Measurements from ENCODE around the gene CATSPERB.
"Not testable (repeated sequence)": the region's sequence is repeated elsewhere in the genome, so short reads cannot be mapped to it uniquely, and the experiment has no call there.

Gene CATSPERB, protein sequence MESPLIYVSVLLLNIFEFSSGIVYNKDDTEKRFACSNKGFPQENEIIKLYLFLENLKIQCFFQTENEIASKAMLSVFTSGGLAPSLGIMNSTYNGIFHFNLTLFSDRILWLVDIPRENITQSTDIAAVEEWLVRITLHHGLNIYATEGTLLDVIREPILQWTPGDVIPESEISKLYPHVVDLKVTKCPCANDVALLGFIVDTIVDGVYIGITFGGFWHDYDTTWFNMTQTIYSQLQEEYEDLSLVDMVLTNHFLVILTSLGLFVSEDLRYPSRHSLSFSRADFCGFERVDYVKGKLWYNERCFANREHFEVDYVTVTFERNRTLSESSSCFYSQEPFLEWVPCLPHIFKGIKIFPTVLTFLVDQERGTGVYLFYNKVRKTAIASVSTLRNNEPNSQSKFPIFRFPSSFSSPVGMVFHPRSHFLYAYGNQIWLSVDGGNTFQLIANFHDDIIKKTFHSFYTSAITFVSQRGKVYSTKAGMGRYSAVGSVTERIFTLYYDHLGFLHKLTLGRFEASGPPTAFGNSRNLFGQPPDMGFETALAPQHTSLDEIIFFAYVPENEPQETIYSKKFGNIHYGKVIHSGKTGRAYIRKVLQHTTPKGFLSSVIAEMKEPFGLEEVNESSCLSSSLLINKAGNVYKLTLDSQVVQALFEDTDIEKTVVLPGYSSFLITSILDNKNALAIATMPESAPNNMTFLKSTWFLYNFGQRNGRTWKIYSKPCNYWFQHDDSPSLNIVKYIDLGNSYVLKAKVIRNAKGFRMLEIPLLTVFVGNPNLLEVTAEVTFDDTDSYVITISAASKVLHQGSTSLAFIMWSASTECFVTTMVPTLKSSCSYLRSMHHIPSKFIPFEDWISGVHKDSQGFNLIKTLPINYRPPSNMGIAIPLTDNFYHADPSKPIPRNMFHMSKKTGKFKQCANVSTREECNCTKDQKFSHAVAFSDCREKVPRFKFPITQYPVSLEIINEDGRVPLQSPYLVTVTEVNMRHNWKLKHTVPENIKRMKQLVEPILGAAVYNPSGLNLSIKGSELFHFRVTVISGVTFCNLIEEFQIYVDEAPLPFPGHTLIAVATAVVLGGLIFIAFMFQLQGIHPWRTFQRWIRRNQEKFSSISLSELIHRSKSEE

DNA sequence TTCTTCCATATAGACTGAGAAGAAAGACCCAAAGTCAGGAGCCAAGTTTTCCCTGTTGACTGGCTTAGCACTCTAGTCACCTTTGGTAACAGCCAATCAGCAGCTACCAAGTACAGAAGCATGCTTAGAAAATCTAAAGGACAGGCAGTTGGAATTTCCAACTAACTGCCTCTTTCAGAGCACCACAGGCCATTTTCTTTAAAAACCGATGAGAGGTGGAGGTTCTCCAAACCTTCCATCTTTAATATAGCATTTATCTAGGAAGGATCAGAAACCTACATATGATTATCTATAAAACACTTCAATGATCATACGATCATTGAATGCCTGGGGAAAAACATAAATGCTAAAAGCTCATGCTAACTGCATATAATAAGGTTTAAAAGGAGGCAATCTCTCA is at the start of gene CATSPERB:
TSS of gene CATSPERB (minus strand) at position 101 of the 400 bp plus-strand sequence. CDS start 2,607 bp downstream, outside the sequence.
- DNase-seq = no peak

DNA sequence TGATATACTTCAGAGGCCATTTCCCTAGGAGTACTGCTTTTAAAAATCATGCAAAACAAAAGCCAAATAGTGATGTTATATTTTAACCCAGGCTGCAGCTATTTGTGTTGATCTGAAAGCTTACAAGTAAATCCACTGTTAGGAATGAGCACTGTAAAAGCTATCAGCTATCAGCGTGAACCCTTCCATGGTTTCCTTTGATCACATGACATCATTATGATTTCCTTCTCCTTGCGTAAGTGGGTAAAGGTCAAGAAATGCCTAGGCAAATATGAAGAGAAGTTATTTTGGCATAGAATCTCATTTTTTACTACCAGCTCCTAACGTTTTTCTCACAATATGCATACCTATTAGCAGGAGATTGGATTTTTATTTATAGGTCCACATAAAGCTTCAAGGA is 48.6 kb upstream of the CATSPERB start:
- DNase-seq = peak; percentile 27

DNA sequence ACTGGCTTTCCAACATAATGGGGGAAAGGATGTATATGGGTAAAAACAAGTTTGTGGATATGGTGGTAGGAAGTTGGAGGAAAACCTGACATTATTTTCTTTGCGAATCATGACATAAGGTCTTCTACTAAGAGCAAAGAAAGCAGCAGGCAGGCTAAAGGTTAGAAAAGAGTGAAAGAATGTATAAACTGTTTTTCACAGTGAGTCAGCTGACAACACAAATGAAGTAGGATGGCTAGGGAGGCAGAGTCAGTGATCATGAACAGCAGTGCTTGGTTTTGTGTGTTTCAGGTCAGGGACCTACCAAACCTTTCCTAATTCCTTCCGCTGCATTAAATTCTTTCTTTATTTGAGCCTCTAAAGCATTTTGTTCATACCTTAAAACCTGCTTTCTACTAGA is 46.3 kb upstream of the CATSPERB start:
- no peak for DNase-seq

DNA sequence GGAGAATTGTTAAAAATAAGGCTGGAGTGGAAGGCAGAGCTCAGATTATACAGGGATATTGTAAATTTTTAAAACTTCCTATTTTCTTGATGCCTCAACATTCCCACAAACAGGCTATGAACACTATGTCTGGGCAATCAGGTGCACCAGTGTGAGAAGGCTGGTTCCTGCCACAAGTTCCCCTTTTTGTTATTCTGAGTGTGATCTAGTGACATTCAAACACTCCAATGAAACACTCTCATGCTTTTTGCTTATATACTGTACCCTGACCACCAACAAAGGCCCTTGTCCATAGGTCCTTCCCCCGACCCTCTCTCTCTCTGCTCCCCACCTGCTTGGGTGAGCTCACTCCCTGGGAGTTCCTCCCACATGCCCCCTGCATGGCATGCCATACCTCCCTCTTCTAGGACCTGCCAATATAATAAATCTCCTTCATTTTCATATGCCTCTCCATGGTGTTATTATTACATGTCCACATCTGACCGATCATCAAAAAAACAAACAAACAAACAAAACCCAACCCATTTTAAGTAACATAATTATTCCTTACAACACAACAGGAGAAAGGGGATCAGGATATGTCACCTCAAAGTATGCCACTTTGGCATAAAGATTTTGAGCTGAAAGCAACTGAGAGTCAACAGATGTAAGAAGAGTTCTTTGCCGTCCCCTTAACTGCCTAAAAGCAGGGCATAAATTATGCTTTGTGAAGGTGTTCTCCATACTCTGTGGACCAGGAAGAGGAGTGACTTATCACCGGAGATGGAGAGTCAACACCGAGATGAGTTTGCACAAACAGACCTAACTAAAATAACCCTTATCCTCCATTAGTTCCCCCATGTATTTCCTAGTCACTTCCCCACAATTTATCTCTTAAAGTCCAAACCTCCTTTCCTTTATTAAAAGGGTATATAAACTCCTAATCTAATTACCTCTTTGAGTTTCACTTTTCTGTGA is 42.5 kb upstream of the CATSPERB start:
- peak; percentile 18 for DNase-seq

DNA sequence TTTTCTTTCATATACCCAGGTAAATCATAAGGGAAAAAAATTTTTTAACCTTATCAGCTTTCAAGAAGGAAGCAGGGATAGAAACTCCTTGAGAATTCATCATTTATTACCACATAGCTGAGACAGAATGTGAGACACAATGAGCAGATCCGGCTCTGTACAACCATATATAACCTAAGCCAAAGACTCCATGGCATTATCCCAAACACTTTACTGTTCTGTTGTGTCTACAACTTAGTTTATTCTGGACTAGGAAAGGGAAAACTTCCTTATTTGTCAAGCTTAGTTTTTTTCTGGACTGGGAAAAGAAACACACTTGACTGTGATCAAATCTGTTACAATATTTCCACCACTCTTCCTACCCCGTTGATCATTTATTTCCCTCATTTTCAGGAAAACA is 38.3 kb upstream of the CATSPERB start:
- DNase-seq = no peak

DNA sequence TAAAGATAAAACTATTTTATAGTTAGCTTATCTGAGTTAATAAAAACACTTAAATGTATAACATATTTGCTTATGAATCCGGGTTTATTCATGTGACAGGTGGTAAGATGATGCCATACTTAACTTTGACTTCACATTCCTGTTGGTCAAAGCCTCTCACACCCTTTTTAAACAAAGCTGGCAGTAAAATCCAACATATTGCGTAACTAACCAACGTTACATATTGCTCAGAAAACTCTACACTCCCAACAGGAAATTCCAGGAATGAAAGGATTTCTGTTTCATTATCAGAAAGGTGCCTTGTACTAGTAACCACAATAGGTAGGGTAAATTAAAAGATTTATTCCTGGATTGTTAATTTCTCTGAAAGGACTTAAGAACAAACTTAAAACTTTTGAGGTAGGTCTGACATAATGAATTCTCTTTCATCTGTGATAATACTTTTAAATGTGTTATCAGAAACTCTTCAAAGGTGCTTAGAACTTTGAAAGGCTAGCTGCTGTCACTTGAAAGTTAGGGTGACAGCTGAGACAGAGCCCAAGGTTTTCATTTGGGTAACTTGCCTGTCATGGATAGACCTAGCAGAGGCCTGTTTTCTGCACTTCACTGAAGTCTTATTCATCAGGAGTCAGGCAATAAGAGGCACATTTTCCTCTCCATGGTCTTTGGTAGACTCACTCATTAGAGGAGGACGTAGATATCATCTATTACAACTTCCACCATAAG is 23.8 kb upstream of the CATSPERB start:
- no peak for DNase-seq

DNA sequence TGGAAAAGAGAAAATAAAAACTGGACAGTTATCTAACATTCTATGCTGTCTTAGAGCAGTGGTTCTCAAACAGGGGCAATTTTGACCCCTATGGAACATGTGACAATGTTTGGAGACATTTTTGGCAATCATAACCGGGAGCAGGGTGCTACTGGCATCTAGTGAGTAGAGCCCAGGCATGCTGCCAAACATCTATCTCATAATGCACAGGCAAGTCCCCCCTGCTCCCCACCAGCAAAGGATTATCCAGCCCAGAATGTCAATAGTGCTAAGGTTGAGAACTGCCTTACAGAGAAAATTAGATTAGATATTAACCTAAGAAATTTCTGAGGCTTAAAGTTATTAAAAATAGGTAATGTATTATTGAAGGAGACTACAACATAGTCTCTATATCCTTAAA is 22.9 kb upstream of the CATSPERB start:
- no peak for DNase-seq

DNA sequence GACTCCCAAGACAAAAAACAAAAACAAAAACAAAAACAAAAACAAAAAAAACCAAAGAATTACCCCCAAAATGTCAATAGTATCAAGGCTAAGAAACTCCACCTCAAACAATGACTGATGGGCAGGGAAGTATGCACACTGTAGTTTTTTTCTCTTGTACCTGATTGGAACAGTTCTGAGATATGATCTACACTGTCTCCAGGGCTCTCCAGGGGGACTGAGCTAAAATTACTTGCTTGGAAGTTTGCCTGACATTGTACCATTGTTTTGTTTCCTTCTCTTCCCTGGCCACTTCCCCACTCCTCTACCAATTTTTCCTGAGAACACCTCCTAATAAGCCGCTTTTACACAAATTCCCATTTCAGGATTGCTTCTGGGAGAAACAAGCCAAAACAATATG is 22.3 kb upstream of the CATSPERB start:
- DNase-seq = no peak

DNA sequence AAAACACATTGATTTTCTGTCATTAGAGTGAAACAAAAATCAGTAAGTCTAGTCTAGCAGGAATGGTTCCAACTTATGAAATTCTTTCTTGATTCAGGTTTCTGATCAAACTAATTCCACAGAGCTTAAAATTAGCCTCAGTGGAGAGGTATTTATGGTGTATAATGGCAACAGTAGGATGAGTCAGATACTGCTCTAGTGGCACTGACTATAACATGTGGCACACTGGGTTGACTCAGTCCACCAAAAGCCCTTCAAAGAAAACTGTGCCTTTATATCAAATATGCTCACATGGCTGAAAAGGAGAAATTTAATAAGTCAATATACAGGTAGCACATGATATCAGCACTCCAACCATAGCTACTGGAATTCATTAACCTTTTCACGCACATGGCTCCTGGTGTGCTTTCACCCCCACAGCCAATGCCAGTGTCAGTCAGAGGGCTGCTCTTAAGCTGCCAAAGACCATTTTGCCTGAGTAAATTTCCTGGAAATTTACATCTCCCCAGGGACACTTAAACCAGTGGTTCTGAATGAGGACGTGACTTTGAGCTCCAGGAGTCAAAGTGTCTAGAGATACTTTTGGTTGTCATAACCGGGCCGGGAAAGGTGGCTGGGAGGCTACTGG is 21.7 kb upstream of the CATSPERB start:
- no peak for DNase-seq

DNA sequence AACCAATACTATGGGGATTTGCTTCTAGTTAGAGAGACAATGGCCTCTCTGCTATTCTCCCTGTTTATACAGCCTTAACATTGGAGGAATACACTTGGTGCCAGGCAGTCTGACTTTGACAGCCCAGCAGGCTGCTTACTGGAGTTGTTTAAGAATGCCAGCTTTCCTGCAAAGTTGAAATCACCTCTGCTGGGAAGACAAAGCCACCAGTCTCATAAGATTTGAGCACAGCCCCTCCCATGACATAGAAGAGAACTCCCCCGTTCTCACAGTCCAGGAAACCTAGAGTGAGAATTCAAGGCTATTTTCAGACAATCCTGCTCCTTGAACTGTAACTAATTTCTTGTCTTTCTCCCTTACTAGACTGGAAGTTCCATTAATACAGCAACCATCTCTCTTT is 21.1 kb upstream of the CATSPERB start:
- no peak for DNase-seq

DNA sequence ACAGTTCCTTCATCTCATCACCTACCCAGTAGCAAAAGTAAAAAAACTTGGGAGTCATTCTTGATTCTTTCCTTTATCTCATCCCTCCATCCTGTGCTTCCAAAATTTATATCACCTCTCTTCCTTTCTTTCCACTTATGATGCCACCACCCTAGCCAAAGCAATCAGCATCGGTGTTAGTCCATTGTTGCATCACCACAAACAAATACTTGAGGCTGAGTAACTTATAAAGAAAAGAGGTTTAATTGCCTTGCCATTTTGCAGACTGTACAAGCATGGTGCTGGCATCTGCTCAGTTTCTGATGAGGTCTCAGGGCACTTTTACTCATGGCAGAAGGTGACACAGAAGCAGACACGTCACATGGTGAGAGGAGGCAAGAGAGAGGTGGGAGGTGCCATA is 19.8 kb upstream of the CATSPERB start:
- DNase-seq = no peak

DNA sequence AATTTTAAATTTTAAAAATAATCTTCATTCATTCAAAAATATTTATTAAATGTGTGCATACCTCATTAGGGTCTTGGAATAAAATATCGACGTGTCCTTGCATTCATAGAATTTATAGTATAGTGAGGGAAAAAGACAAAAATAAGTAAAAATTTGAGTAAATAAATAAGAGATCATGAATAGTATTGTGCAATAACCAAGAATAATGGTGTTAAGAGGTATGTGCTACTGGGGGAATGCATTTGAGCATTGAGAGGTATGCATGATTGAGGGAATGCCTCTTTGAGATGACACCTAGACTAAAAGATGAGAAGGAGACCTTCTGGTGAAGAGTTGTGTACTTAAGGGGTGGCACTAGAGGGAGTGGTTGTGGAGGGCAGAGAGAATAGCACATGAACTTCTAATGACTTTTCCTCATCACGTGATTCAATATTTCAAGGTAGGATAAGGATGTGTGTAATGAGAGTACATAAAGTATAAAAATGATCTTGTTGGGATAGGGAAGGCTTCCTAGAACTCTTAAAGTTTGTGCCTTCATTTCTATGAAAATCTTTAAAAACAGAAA is 18.8 kb upstream of the CATSPERB start:
- no peak for DNase-seq

DNA sequence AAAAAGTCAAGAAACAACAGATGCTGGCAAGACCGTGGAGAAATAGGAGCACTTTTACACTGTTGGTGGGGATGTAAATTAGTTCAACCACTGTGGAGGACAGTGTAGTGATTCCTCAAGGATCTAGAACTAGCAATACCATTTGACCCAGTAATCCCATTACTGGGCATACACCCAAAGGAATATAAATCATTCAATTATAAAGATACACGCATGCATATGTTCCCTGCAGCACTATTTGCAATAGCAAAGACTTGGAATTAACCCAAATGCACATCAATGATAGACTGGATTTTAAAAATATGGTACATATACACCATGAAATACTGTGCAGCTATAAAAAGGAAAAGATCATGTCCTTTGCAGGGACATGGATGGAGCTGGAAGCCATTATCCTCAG is 18.0 kb upstream of the CATSPERB start:
- DNase-seq = no peak

DNA sequence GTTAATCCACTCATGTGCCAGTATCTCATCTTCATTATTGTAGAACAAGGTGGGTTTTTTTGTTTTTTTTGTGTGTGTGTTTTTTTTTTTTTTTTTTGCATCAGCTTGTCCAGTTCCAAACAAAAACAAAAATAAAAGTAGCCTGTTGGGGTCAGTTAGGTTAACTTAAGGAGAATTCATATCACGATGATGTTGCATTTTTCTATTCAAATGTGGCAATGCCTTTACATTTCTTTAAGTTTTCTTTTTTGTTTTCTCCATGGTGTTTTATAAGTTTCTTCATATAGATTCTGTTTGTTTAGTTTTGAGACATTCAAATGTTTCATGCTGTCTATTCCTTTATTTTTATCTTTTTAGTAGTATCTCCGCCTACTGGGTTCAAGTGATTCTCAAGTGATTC is 16.2 kb upstream of the CATSPERB start:
- DNase-seq = no peak

DNA sequence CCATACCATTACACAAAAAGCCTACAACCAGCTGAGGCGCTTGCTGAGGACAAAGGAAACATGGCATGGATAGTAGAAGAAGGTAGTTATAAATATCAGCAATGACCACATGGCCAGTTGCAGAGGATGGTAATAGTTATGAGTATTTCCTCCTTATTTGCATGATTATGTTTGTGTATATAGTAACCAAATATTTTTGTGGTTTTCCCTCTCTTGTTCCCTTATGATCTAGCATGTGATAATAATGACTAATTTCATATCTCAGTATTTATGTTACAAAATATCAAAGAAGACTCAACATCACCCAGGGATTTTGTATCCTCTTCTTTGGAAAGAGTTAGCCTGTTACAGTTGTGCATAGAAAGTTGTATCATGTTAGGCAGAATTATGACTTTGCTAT is 13.5 kb upstream of the CATSPERB start:
- DNase-seq = peak; percentile 87

DNA sequence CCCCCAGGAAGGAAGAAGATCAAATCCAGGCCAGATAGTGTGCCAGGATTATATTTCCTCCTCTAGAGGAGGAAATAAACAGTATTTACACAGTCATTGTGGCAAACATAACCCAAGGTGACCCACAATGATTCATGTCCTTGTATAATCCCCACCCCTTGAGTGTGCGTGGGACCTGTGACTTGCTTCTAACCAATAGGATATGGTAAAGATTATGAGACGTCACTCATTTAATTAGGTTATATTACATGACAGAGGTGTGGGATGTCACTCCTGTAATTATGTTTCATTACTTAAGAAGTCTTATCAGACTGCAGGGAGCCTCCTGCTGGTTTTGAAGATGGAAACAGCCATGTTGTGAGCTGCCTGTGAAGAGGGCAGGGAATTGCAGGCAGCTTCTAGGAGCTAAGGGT is 12.2 kb upstream of the CATSPERB start:
- DNase-seq = peak; percentile 66

DNA sequence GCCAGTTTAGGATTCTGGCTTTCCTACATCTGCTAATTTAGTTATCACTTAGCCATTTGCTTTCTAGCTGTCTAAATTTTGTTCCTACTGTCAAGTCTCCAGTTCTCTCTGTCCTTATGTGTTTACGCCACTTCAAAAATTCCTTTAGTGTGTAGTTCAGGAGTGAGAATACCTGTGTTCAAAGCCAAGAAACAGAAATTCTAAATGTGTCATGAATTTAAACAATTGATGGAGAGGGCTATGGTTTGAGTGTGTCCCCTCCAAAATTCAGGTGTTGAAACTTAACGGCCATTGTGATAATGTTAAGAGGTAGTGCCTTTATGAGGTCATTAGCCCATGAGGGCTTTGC is 11.4 kb upstream of the CATSPERB start:
- DNase-seq = no peak

DNA sequence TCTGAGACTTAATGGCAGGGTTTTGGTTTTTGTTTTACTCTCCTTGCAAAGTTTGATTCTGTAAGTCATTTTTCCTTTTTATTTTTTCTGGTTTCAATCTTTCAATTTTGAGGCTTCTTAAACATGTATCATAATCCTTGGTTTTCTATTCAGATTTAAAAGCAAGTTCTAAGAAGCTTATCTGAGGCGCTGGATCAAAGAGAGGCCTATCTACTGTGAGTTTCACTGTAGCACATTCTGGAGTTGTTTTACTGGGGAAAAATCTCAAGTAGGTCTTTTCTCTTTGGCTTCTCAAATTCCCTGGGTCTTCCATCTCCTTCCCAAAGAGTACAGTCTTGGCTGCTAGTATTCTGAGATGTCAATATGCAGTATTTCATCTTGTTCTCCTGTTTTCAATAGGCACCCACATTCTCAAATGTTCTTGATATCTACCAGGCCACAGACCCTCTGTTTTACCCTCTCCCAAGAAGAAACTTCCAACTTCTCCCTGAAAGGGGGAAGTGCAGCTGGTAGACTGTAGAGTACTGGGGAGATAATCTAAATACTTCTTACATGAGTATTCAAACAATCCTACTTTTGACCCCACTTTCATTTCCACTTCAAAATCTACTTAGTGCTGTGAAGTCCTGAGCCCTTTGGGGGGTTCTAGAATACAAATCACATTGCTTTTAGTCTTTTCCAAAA is 10.9 kb upstream of the CATSPERB start:
- no peak for DNase-seq

DNA sequence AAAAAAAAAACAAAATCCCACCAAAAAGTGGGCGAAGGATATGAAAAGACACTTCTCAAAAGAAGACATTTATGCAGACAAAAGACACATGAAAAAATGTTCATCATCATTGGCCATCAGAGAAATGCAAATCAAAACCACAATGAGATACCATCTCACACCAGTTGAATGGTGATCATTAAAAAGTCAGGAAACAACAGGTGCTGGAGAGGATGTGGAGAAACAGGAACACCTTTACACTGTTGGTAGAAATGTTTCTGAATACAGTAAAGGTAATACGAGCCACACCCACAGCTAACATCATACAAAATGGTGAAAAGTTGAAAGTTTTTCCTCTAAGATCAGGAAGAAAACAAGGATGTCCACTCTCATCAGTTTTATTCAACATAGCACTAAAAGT is 8.0 kb upstream of the CATSPERB start:
- not testable (repeated sequence) for DNase-seq

DNA sequence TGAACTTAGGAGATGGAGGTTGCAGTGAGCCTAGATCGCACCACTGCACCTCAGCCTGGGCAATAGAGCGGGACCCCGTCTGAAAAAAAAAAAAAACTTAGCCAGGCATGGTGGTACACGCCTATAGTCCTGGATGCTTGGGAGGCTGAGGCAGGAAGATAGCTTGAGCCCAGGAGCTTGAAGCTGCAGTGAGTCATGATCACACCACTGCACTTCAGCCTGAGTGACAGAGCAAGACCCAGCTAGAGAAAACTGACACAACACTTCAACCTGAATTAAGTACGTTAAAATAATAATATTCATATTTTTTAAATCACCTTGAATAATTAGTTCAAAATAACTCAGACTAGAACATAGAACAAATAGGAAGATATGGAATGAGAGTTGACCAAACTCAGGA is 5.7 kb upstream of the CATSPERB start:
- DNase-seq = no peak
